HG02970 (cell line): ENCODE data around the gene PKNOX2.

ENCODE experiments used
- ATAC-seq: cut with Tn5 transposase; IDR thresholded peaks from one replicate; pipeline ENCODE4 v1.9.1; 2021; ENCODE audit warnings: mild to moderate bottlenecking, moderate library complexity, moderate number of reproducible peaks; ENCODE audit not compliant: unreplicated experiment, low FRiP score

Gene PKNOX2

DNA sequence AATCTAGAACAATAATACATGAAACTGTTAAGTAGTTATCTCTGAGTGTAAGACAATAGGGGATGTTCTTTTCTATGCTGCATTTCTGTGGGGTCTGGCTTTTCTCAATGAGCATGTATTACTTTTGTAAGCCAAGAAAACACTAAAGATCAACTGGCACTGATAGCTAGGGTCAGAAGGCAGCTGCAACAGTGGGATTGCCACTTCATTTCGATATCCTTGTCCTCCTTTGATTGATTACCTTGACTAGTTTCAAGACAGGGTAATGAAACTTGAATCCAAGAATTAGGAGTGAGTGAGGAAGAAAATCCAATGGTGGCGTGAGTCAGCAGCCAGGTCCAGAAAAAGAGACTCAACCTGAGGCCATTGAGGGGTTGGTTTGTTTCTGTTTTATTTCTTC is 285.0 kb downstream of the PKNOX2 start:
- no peak for ATAC-seq

- ATAC-seq, result no peak
Observed at GRCh38 chr11:125451400-125452124, 287.0 kb downstream of the PKNOX2 start.

DNA sequence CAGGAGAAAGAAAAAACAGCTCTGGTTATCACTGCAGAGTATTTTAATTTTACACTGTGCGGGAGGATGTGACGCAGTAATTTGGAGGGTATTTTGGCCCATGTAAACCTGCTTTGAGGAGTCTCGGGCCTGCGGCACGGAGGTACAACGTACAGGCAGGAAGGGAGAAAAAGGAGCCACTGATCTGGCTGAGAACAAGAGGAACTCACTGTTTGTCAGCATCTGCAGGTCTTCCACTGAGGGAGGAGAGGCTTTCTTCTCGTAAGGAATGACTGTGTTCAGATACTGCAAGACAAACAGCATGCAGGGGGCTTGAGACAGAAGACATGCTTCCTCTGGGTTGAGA is 287.5 kb downstream of the PKNOX2 start:
- no peak for ATAC-seq

DNA sequence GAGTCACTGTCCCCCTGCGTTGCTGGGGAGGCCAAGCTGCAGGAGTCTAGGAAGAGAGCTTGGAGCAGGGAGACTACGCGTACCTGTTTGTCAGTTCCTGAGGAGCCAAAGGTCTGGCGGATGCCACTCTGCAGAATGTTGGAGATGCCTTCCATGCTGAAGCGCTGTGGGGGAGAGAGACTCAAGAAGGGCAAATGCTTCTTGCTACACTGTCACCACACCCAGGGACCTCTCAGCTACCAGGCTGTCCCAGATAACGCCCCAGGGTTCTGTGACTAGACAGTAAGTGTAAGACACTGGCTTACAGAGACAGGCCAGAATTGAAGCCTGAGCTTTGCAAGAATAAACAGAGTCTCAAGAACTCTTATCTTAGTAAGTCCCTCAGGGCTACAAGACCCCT is 289.5 kb downstream of the PKNOX2 start:
- no peak for ATAC-seq

- no peak for ATAC-seq
Observed at GRCh38 chr11:125455851-125456250, 291.3 kb downstream of the PKNOX2 start.

- ATAC-seq, result no peak
Observed at GRCh38 chr11:125457814-125458343, 293.3 kb downstream of the PKNOX2 start.

DNA sequence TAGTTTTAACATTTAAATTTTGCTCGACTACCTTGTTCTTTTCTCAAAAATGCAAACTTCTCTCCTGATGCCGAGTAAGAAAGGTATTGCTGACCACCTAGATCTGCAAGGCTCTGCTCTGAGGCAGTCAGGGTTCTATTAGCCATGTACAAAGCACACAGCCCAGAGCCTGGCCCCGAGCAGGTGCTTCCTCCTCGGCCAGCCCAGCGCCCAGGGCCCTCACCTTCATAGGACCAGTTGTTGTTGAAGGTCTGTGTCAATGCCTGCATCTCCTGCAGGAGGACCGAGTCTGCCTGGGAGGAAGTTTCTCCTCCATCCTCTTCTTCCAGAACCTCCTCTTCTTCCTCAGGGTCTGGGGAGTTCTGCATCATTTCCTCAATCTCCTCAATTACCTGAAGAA is 295.7 kb downstream of the PKNOX2 start:
- ATAC-seq, result no peak

DNA sequence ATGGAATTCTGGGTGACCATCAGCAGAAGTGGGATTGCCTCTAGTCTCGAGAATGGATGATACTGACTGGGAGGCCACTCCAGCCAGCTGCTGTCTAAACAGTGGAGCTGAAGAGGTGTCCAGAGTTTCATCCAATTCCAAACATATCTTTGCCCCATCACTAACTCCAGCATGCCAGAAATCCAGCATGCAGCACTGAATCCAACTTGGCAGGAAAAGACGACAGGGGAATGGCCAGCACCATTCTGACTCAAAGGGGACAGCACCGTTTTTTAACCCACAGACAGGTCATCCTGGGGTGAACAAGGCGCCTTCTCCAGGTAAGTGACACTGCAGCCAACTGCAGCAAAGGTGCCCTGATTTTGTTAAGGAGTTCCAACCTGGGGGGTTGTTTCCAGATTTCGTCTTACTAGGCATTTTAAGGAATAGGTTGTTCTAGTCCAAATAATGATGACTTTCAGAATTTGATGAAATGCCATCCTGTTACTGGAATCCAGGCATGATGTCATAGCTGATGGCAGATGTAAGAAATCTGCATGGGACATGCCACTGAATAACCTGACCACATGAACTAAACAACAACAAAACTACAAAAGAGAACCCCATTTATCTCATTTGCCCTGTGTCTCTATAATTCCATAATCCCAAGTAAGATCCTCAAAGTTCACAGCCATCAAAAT is 299.2 kb downstream of the PKNOX2 start:
- no peak for ATAC-seq

DNA sequence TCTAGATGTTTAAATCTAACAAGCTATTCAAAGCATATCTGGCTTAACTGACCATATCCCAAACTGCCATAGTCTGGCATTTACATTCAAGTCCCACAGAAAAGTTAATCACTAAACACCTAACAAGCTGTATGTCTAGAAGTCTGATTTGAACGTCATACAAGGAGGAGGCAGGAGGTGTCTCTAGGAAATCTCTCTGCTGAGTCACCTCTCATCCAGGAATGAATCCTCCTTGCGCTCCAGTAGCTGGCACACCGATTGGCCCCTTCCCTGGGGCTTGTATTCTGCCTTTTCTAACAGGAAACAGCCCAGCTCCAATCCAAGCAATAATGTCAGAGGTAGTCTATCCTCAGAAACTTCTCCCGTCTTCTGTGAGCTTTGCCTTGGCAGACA is 299.7 kb downstream of the PKNOX2 start:
- ATAC-seq, result no peak

DNA sequence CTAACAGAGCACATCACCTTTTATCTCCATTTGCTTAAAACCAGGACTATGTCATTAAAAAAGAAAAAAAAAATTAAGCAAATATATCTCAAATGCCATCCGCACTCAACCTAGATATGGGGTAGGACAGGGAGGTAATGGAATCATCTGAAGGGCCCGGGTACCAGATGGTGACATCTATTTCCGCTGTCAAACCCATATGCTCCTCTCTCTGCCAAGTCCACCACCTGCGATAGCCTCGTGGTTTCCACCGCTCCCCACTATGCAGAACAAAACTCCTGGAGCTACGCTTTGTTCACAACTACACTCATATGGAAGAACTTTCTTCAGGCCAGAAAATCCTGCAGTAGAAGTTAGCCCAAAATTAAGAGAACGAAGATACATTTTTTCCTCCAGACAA is 300.1 kb downstream of the PKNOX2 start:
- ATAC-seq, result no peak

DNA sequence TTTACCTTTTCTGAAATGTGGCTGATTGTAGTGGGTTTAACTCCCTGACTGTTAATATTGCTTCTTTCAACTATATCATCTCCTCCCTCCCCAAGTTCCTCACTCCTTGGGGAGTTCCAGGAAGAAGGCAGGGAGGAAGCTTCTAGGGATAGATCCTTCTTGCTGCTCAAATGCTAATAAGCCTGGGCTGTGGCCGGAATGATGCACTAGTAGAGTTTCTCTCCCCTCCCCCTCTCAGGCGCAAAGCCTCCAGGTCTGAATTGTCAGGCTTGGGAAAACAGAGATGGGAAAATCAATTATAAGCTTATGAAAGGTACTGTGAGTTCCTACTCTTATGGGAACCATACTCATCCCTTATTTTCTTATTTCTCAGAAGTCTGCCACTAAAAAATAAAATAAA is 300.7 kb downstream of the PKNOX2 start:
- no peak for ATAC-seq

- no peak for ATAC-seq
Observed at GRCh38 chr11:125465701-125466100, 301.1 kb downstream of the PKNOX2 start.

- ATAC-seq, result no peak
Observed at GRCh38 chr11:125468025-125468424, 303.5 kb downstream of the PKNOX2 start.

DNA sequence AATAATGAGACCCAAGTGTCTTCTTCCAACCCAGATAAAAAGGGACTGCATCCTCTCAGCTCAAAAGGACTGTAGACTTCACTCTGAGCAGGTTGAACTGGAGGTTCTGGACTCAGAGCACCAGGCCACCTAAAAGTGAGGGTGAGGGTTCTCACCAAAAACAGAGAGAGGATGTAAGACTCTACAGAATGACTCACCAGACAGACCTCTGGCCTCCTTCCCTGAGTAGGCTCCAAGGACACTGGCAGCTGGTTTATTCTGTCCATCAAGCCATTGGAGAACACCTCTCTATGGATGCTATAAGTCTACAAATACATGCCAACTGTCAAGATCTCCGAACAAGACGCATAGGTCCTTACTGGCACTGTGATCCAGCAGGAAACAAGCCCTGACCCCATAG is 304.3 kb downstream of the PKNOX2 start:
- no peak for ATAC-seq

- ATAC-seq, result no peak
Observed at GRCh38 chr11:125470355-125470754, 305.8 kb downstream of the PKNOX2 start.

DNA sequence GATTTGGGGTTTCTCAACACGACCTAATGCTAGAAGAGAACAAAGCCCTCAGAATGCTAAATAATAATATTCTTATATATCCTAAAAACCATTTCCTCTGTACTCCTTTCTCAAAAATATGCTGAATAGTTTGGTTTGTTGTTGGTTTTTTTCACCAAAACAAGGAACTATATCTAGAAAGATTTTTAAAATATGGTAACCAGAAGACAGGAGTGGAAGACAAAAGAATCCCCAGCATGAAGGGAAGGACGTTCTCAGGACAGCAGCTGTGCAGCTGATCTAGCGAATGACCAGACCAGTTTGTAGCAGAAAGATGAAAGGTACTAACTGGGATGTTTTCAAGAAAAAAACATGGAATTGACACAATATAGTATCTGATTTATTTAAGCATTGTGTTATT is 312.2 kb downstream of the PKNOX2 start:
- ATAC-seq, result no peak

DNA sequence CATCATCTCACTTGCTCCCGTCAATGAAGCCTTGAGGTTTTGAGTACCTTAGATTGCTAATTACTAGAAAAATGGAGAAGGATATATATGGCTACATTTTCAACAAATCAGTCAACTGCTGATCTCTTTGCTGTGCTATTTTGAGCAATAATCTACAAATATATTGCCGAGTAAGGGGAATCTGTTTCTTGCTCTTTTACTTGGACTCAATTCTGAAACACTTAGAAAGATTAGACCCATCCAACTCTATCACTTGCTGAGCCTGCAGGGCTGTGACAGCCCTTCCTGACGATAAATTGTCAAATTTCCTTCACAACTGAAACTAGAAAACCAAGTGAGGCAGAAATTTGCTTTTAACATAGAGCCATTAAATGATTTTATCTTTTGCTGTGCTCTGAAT is 314.6 kb downstream of the PKNOX2 start:
- ATAC-seq, result no peak

- no peak for ATAC-seq
Observed at GRCh38 chr11:125481531-125481930, 317.0 kb downstream of the PKNOX2 start.
